Activated CD8-positive, alpha-beta memory T cell treated with anti-CD3 and anti-CD28 coated beads, Interleukin-2, amount 50 U/mL, for 48 hours (primary cell): ENCODE measurements around the gene STK17A.
"Not testable (repeated sequence)": the region's sequence is repeated elsewhere in the genome, so short reads cannot be mapped to it uniquely, and the experiment has no call there.

Experiments used
- DNase-seq: peaks from one replicate; pipeline ENCODE4 v3.0.0-alpha.2; 2020

The STK17A gene

DNA sequence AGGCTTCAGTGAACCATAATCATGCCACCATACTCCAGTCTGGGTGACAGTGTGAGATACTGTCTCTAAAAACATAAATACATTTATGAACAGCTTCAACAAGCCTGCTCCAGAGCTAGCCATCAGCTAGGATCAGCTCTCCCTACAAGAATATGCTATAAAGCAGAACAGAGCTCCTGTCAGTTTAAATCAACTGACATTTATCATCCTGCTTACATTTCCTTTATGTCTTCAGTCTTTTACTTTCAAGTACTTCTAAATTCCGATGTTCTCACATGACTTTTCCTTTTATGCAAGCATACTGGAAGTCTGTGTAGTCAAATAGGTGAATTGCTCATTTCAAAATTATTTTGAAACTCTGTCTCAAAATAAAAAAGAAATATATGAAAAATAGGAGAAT, 81.8 kb downstream of the STK17A start:
- DNase-seq = no peak

DNA sequence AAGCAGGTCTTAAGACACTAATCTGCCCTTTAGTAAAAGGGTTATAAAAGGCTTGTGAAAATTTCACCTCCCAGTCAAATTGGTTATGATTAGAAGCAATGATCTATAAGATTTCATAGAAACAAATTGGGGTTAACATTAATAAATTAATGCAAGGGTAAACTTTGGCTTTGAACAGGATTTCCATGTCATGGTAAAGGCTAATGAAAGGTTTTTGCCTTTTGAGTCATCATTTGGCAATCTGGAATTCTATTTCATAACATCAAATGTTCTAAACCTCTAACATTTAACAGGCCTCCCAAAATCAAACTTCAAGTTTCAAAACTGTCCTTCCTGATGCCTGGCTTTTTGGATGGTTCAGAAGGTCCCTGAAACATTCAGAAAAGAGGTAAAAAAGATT, 84.0 kb downstream of the STK17A start:
- no peak for DNase-seq

DNA sequence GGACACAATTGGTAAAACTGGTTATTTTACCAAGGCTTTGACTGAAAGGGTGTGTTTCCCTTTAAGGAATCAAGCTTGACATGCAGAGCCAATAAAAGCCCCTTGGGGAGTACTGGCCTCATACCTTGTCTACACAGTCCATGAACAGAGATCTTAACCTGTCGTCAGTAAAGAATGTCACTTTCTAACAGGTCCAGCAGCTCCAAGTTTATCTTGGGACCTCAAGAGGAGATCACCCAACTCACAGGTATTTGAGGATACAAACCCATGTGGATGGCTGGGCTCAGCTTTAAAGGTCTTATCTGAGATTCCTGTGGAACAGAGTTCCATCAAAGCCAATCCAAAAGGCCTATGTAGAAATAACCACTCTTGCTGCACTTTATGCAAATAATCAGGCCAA, 85.1 kb downstream of the STK17A start:
- DNase-seq = no peak

DNA sequence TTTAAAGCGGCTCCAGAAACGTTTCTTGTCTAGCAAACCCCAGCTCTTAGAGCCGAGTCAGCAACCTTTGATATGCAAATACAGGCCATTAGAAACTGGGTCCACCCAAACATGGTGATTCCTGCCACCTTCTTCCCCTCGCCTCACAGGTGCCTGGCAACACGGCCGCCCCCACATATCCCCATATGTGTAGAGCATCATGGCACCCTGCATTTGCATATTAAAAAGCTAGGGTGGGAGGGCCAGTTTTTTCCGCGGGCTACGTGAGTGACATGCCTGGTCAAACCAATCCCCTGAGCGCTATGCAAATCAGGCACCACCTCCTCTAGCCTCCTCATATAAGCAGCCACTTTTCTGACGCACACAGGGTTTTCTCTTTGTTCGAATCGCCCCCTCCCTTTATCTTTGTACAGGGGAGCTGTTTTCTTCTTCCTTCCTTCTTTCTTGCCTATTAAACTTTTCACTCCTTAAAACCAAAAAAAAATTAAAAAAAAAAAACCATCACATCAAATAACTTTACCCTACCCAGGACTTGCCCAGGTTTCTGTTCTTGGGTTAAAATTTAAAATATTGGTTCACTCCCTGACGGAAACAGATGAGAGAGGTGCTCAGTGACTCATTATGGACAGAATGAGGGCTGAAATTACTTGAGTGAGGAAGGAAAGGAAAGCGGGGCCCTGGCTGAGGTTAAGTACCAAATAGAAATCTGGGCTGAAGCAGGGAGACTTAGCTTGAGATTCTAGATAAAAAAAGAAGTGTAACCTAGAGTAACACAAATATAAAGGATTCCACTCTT, 86.6 kb downstream of the STK17A start:
- peak; percentile 80 for DNase-seq

DNA sequence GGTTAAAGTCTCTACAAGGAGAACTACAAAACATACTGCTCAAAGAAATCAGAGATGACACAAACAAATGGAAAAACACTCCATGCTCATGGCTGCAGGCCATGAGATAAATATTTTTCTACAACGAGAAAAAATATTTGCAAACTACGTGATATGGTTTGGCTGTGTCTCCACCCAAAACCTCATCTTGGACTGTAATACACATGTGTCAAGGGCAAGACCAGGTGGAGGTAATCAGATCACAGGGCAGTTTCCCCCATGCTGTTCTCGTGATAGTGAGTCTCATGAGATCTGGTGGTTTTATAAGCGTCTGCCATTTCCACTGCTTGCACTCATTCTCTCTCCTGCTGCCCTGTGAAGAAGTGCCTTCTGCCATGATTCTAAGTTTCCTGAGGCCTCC, 88.6 kb downstream of the STK17A start:
- no peak for DNase-seq

DNA sequence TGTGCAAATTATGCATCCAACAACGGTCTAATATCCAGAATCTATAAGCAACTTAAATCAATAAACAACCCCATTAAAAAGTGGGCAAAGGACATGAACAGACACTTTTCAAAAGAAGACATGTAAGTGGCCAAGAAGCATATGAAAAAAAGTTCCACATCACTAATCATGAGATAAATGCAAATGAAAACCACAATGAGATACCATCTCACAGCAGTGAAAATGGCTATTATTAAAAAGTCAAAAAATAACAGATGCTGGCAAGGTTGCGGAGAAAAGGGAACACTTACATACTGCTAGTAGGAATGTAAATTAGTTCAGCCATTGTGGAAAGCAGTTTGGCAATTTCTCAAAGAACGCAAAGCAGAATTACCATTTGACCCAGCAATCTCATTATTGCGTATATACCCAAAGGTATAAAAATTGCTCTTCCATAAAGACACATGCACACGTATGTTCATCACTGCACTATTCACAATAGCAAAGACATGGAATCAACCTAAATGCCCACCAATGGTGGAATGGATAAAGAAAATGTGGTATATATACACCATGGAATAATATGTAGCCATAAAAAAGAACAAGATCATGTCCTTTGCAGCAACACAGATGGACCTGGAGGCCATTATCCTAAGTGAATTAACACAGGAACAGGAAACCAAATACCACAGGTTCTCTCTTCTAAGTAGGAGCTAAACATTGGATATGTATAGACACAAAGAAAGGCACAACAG, 90.5 kb downstream of the STK17A start:
- DNase-seq = not testable (repeated sequence)

DNA sequence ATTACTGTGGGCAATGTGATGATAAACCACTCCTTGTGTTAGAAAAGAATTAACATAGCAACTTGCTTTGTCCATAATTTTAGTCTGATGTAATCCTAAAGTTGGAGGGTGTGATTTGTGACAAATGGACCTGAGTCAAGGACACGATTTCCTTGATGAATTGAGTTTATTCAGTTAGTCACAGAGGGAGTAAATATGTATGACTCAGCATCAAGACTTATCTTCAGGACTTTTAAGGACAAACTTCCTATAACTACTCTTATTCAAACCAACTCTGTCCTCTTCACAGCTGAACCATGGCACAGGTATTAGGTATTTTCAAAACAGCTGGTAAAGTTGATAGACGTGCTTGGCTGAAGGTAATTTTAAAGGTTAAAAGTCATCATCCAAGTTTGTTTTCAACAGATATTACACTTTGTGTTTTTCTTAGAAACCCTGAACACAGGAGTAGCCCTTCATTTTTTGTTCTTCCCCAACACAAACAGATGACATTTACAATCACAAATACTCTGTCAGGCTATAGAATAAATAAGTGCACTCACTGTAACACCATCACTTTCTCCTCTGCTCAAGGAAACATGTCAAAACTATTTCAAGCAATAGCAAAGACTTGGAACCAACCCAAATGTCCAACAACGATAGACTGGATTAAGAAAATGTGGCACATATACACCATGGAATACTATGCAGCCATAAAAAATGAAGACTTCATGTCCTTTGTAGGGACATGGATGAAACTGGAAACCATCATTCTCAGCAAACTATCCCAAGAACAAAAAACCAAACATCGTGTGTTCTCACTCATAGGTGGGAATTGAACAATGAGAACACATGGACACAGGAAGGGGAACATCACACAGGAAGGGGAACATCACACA, 91.9 kb downstream of the STK17A start:
- no peak for DNase-seq
